Stimulated activated CD4-positive, alpha-beta T cell treated with anti-CD3 and anti-CD28 coated beads, Interleukin-4, amount 100 ng/mL, for 1 hour (primary cell): ENCODE results near the gene CLDN34.

ENCODE experiments used
- DNase-seq: peaks from one replicate; pipeline ENCODE4 v3.0.0-alpha.2; 2020

The CLDN34 gene

GRCh38 chrX:9966775-9967408 lies at the start of gene CLDN34:
CLDN34 (plus strand) TSS chrX:9967358; CDS start chrX:9967358, 0 bp downstream.
- DNase-seq: no peak

- no peak for DNase-seq
These were observed 49.3 kb upstream of the CLDN34 start for GRCh38 chrX:9917861-9918260.

GRCh38 chrX:9919632-9920172 lies 47.5 kb upstream of the CLDN34 start:
- no peak for DNase-seq

GRCh38 chrX:9921407-9921806 lies 45.8 kb upstream of the CLDN34 start:
- DNase-seq: no peak

- DNase-seq: no peak
These were observed 43.8 kb upstream of the CLDN34 start for GRCh38 chrX:9923357-9923756.

- DNase-seq: no peak
These were observed 41.2 kb upstream of the CLDN34 start for GRCh38 chrX:9926002-9926401.

GRCh38 chrX:9927698-9928482 lies 39.3 kb upstream of the CLDN34 start:
- DNase-seq: no peak

GRCh38 chrX:9935436-9935835 lies 31.7 kb upstream of the CLDN34 start:
- DNase-seq: no peak

GRCh38 chrX:9937761-9938160 lies 29.4 kb upstream of the CLDN34 start:
- no peak for DNase-seq

- DNase-seq: no peak
These were observed 28.6 kb upstream of the CLDN34 start for GRCh38 chrX:9938516-9938915.

GRCh38 chrX:9940421-9940820 lies 26.7 kb upstream of the CLDN34 start:
- no peak for DNase-seq

GRCh38 chrX:9942086-9942485 lies 25.1 kb upstream of the CLDN34 start:
- peak; percentile 52 for DNase-seq

- no peak for DNase-seq
These were observed 23.7 kb upstream of the CLDN34 start for GRCh38 chrX:9943420-9943819.

GRCh38 chrX:9947131-9947794 lies 19.9 kb upstream of the CLDN34 start:
- DNase-seq: no peak

- DNase-seq: no peak
These were observed 18.8 kb upstream of the CLDN34 start for GRCh38 chrX:9948406-9948805.

- no peak for DNase-seq
These were observed 14.9 kb upstream of the CLDN34 start for GRCh38 chrX:9952300-9952699.

GRCh38 chrX:9953396-9953795 lies 13.8 kb upstream of the CLDN34 start:
- DNase-seq: no peak

GRCh38 chrX:9955506-9955905 lies 11.7 kb upstream of the CLDN34 start:
- DNase-seq: no peak

GRCh38 chrX:9957743-9958142 lies 9.4 kb upstream of the CLDN34 start:
- DNase-seq: no peak

GRCh38 chrX:9958183-9958582 lies 9.0 kb upstream of the CLDN34 start:
- no peak for DNase-seq

- no peak for DNase-seq
These were observed 5.4 kb upstream of the CLDN34 start for GRCh38 chrX:9961750-9962149.

- no peak for DNase-seq
These were observed 10.5 kb downstream of the CLDN34 start for GRCh38 chrX:9977635-9978034.

- DNase-seq: no peak
These were observed 13.2 kb downstream of the CLDN34 start for GRCh38 chrX:9980401-9980800.

GRCh38 chrX:9980927-9981326 lies 13.8 kb downstream of the CLDN34 start:
- DNase-seq: no peak
